ELR (cell line): ENCODE measurements around the gene APH1A.
"Not testable (repeated sequence)": the region's sequence is repeated elsewhere in the genome, so short reads cannot be mapped to it uniquely, and the experiment has no call there.

ENCODE experiments used
- DNase-seq: peaks from one replicate; pipeline ENCODE4 v3.0.0-alpha.2; 2015; ENCODE audit warnings: low read depth

Gene APH1A

GRCh38 chr1:150233359-150234308 lies 35.2 kb downstream of the APH1A start:
- DNase-seq, result peak; percentile 30

GRCh38 chr1:150232921-150233320 lies 35.9 kb downstream of the APH1A start:
- not testable (repeated sequence) for DNase-seq

- not testable (repeated sequence) for DNase-seq
Observed at GRCh38 chr1:150228246-150228645, 40.6 kb downstream of the APH1A start.

DNA sequence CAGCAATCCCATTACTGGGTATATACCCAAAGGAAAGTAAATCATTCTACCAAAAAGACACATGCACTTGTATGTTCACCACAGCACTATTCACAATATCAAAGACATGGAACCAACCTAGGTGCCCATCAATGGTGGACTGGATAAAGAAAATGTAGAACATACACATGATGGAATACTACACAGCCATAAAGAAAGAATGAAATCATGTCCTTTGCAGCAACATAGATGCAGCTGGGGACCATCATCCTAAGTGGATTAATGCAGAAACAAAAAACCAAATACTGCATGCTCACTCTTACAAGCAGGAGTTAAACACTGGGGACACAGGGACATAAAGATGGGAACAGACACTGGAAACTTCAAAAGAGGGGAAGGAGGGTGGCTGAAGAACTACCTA lies 41.6 kb downstream of the APH1A start:
- no peak for DNase-seq

GRCh38 chr1:150226486-150226885 lies 42.3 kb downstream of the APH1A start:
- no peak for DNase-seq

DNA sequence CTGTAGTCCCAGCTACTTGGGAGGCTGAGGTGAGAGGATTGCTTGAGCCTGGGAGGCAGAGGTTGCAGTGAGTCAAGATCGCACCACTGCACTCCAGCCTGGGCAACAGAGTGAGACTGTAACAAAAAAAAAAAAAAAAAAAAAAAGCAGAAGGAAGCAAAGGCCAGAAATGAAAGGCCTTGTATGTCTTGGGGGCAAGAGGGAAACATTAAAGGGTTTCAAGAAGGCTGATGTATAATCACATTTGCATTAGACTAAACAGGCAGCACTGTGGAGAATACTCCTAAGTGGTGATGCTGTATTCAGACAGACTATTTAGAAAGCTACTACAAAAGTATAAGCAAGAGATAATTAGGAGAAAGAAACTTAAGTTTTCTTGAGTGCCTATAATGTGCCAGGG lies 43.3 kb downstream of the APH1A start:
- no peak for DNase-seq

- DNase-seq, result no peak
Observed at GRCh38 chr1:150224983-150225382, 43.8 kb downstream of the APH1A start.

- DNase-seq, result peak; percentile 56
Observed at GRCh38 chr1:150221552-150221951, 47.3 kb downstream of the APH1A start.

GRCh38 chr1:150215855-150216254 lies 53.0 kb downstream of the APH1A start:
- not testable (repeated sequence) for DNase-seq
